CD4-positive, alpha-beta T cell (primary cell): ENCODE measurements around the gene ARHGAP31. TPM values are rescaled to one million over a fixed set of nuclear protein-coding genes. Genes with fewer than 3 reads are reported as not detected.

Source experiments
- ATAC-seq: fragments of 200-7000 bp; cut with Tn5 transposase; one replicate; pipeline ENCODE4 v1.10.0; 2022; ENCODE audit warnings: mild to moderate bottlenecking; ENCODE audit not compliant: poor library complexity
- CTCF ChIA-PET: fragments of 350-600 bp; sonication (Branson Sonifier 250); formaldehyde crosslinking; loops from one replicate; lab custom pipeline; 2021; ENCODE audit warnings: antibody characterized with exemption, inconsistent platforms; lab: Charles Lee
- POLR2A ChIA-PET: fragments of 350-600 bp; sonication (Branson Sonifier 250); formaldehyde crosslinking; loops from one replicate; lab custom pipeline; 2021; ENCODE audit warnings: antibody characterized with exemption, inconsistent platforms; lab: Charles Lee
- DNase-seq, 14 experiments: peaks; one replicate each; pipeline ENCODE4 v3.0.0-alpha.2; 2013 to 2020; ENCODE audit warnings: mixed read lengths in 2 of 14
- H3K27ac ChIP-seq, 2 donors: one replicate each; pipeline versions ENCODE4 v1.5.1 to v1.7.0; 2013; ENCODE audit warnings: low read length in 2 of 2, low read depth in 1 of 2, mild to moderate bottlenecking in 1 of 2
- H3K27me3 ChIP-seq, 2 experiments: 1 replicate in 1 of 2; 2 replicates in 1 of 2; pipeline versions ENCODE4 v1.6.1 to v1.7.0; 2013; ENCODE audit warnings: low read length in 2 of 2, control low read depth in 1 of 2, mild to moderate bottlenecking in 1 of 2, moderate library complexity in 1 of 2; ENCODE audit not compliant: insufficient read depth in 2 of 2, control insufficient read depth in 1 of 2
- H3K36me3 ChIP-seq: one replicate; pipeline ENCODE4 v1.6.1; 2013; ENCODE audit warnings: low read length, control low read depth; ENCODE audit not compliant: insufficient read depth
- H3K4me1 ChIP-seq: one replicate; pipeline ENCODE4 v1.6.1; 2013; ENCODE audit warnings: low read length, control low read depth; ENCODE audit not compliant: insufficient read depth
- H3K4me3 ChIP-seq: one replicate; pipeline ENCODE4 v1.5.1; 2013; ENCODE audit warnings: mild to moderate bottlenecking, low read length, moderate library complexity
- H3K9me3 ChIP-seq, 2 experiments: 1 replicate in 1 of 2; 2 replicates in 1 of 2; pipeline versions ENCODE4 v1.6.1 to v1.7.0; 2013; ENCODE audit warnings: low read length in 2 of 2, mild to moderate bottlenecking in 2 of 2, control low read depth in 1 of 2, moderate library complexity in 1 of 2; ENCODE audit not compliant: control insufficient read depth in 1 of 2, insufficient read depth in 1 of 2
- H3K27ac Mint-ChIP-seq: one replicate; pipeline ENCODE4 v1.8.0; 2020; ENCODE audit warnings: mixed read lengths
- H3K27me3 Mint-ChIP-seq: one replicate; pipeline ENCODE4 v1.8.0; 2021; ENCODE audit warnings: mixed read lengths
- H3K36me3 Mint-ChIP-seq: one replicate; pipeline ENCODE4 v1.8.0; 2021; ENCODE audit warnings: low read depth, mixed read lengths
- H3K4me1 Mint-ChIP-seq: one replicate; pipeline ENCODE4 v1.8.0; 2021; ENCODE audit warnings: low read depth, mixed read lengths
- H3K4me3 Mint-ChIP-seq: one replicate; pipeline ENCODE4 v1.8.0; 2020; ENCODE audit warnings: mild to moderate bottlenecking, mixed read lengths
- H3K9me3 Mint-ChIP-seq: one replicate; pipeline ENCODE4 v1.8.0; 2020; ENCODE audit warnings: mixed read lengths
- intact Hi-C, 2 experiments: fragments of 100-400 bp; cut with DNase I in 1 of 2; cut with micrococcal nuclease in 1 of 2; formaldehyde crosslinking; loops; one replicate each; pipeline versions ENCODE4 v1.15.1 to v1.9.0; 2023 to 2025; cut with DNase I, micrococcal nuclease
- total RNA-seq, 174 experiments: library from RNA in 2 of 174; stranded (reverse) in 2 of 174; gene quantifications; one replicate each; pipeline ENCODE4 v1.2.3 and lab custom pipeline; 2021 to 2026
- TF ChIP-seq, protein P1 (sequence below): fragments of 200-600 bp; IDR thresholded peaks from one replicate; pipeline ENCODE4 v1.8.0; 2022; ENCODE audit warnings: antibody characterized with exemption, mild to moderate bottlenecking

ARHGAP31 gene
- total RNA-seq, 2 experiments from 2014 or later: 2.4 to 2.9 TPM

DNA sequence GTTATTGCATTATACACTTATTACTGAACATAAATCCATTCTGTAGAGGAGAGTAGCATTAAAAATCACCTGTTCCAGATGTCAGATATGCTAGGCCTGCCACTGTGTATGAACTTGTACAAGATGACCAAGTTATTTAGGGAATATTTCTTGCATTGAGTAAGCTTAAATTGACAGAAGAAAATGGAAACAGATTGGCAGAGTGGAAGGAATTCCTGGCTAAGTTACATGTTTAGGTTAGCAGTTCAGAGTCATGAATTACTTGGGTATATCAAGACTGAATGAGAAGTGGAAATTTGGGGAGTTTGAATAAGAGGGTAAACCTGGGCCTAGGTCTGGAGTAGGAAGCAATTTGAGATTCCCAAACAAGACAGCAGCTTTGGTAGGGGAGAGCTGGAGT, 44.6 kb downstream of the ARHGAP31 start:
- Mint-ChIP-seq H3K27ac (no peak overlapping the region), H3K9me3 (no peaks in the 10 kb centered on the region), H3K27me3 (no peaks in the 10 kb centered on the region), H3K36me3 (no peaks in the 10 kb centered on the region), H3K4me1 (no peaks in the 10 kb centered on the region), H3K4me3 (no peak overlapping the region)
- TF ChIP-seq, protein P1, sequence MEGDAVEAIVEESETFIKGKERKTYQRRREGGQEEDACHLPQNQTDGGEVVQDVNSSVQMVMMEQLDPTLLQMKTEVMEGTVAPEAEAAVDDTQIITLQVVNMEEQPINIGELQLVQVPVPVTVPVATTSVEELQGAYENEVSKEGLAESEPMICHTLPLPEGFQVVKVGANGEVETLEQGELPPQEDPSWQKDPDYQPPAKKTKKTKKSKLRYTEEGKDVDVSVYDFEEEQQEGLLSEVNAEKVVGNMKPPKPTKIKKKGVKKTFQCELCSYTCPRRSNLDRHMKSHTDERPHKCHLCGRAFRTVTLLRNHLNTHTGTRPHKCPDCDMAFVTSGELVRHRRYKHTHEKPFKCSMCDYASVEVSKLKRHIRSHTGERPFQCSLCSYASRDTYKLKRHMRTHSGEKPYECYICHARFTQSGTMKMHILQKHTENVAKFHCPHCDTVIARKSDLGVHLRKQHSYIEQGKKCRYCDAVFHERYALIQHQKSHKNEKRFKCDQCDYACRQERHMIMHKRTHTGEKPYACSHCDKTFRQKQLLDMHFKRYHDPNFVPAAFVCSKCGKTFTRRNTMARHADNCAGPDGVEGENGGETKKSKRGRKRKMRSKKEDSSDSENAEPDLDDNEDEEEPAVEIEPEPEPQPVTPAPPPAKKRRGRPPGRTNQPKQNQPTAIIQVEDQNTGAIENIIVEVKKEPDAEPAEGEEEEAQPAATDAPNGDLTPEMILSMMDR: no peak
- Histone ChIP-seq H3K4me3 (no peak overlapping the region), H3K27me3 (no peaks in the 10 kb centered on the region), H3K27ac (no peak overlapping the region), H3K36me3 (no peaks in the 10 kb centered on the region), H3K9me3 (no peaks in the 10 kb centered on the region), H3K4me1 (no peaks in the 10 kb centered on the region)
- ATAC-seq: no peak
- intact Hi-C loops: loop anchor here in 1 of 2 experiments (5.0 kb wide), 1 partner anchor 46 kb away; the partner anchor contains the start of gene ARHGAP31
- no peak for DNase-seq
- ChIA-PET POLR2A (interaction anchor here (1.0 to 1.4 kb wide), 2 partner anchors 44 to 46 kb away, joined by 4 read pairs; partner anchors contain the start of gene ARHGAP31), CTCF (interaction anchor here (1.8 kb wide), 1 partner anchor 14 kb away, joined by 6 read pairs; no protein-coding TSS in a partner anchor)

DNA sequence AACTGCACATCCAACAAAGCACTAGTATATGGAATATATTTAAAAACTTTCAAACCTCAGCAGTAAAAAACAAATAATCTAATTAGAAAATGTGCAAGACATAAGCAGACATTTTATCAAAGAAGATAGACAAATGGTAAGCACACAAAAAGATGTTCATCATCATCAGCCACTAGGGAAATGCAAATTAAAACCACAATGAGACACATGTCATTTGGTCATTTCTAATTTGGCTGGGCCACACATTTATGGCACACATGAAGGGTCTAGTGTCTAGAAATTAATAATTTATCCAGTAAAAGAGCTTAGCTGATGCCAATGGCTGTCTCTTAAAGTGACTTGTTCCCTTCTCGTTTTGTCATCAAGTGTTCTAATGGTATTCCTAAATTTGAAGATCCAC, 45.8 kb downstream of the ARHGAP31 start:
- Mint-ChIP-seq H3K9me3 (no peaks in the 10 kb centered on the region), H3K4me1 (no peaks in the 10 kb centered on the region), H3K27me3 (no peaks in the 10 kb centered on the region), H3K27ac (no peak overlapping the region), H3K36me3 (no peaks in the 10 kb centered on the region), H3K4me3 (no peak overlapping the region)
- no peaks in the 10 kb centered on the region for H3K9me3 ChIP-seq
- ChIA-PET CTCF (interaction anchor here (1.8 kb wide), 2 partner anchors 12 to 13 kb away, joined by 5 to 6 read pairs; no protein-coding TSS in a partner anchor), POLR2A (no interaction called here)
- TF ChIP-seq, protein P1: no peak
- no peak overlapping the region for H3K27ac ChIP-seq
- no peaks in the 10 kb centered on the region for H3K27me3 ChIP-seq
- DNase-seq (no peak), ATAC-seq (no peak)
- intact Hi-C loops: no loop called here
- no peaks in the 10 kb centered on the region for H3K36me3 ChIP-seq
- no peaks in the 10 kb centered on the region for H3K4me1 ChIP-seq
- no peak overlapping the region for H3K4me3 ChIP-seq

DNA sequence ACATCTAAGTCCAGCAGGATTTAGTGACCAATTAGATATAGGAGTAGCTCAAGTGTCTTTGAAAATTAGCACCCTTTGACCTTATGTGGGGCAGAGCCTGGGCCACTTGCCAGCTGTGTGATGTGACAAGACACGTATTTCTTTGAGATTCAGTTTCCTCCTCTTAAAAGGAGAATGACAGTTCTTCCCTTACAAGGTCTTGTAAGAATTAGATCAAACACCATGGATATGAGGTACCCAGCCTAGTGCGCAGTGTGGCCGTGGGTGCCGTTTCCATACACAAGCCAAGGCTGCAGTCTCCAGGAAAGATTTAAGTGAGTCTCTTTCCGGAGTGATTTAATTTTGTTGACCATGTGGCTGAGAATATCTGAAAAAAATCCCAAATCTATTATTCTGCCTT, 46.3 kb downstream of the ARHGAP31 start:
- no peaks in the 10 kb centered on the region for H3K4me1 ChIP-seq
- no peaks in the 10 kb centered on the region for H3K9me3 ChIP-seq
- CTCF ChIA-PET: interaction anchor here (1.8 kb wide), 1 partner anchor 13 kb away, joined by 5 read pairs; no protein-coding TSS in a partner anchor
- no peak for ATAC-seq
- H3K27me3 ChIP-seq: no peaks in the 10 kb centered on the region
- no peaks in the 10 kb centered on the region for H3K27me3 Mint-ChIP-seq
- no peak overlapping the region for H3K4me3 ChIP-seq
- no peak overlapping the region for H3K4me3 Mint-ChIP-seq
- no peaks in the 10 kb centered on the region for H3K9me3 Mint-ChIP-seq
- TF ChIP-seq, protein P1: no peak
- H3K4me1 Mint-ChIP-seq: no peaks in the 10 kb centered on the region
- no peaks in the 10 kb centered on the region for H3K36me3 Mint-ChIP-seq
- no peak for DNase-seq
- H3K27ac Mint-ChIP-seq: no peak overlapping the region
- POLR2A ChIA-PET: interaction anchor here (0.8 kb wide), 1 partner anchor 30 kb away, joined by 3 read pairs; no protein-coding TSS in a partner anchor
- H3K36me3 ChIP-seq: no peaks in the 10 kb centered on the region
- no peak overlapping the region for H3K27ac ChIP-seq
- intact Hi-C loops: no loop called here
